Stimulated activated CD4-positive, alpha-beta T cell treated with anti-CD3 and anti-CD28 coated beads, Interleukin-2, amount 100 ng/mL, for 4 hours (primary cell): ENCODE data around the gene ENTPD3.
A peak's percentile ranks its signal among the peaks of the same experiment; 100 is the strongest.

Source experiments
- DNase-seq: peaks from one replicate; pipeline ENCODE4 v3.0.0-alpha.2; 2020; ENCODE audit warnings: low read depth

The ENTPD3 gene

GRCh38 chr3:40404591-40405198 is 17.7 kb downstream of the ENTPD3 start:
- no peak for DNase-seq

DNA sequence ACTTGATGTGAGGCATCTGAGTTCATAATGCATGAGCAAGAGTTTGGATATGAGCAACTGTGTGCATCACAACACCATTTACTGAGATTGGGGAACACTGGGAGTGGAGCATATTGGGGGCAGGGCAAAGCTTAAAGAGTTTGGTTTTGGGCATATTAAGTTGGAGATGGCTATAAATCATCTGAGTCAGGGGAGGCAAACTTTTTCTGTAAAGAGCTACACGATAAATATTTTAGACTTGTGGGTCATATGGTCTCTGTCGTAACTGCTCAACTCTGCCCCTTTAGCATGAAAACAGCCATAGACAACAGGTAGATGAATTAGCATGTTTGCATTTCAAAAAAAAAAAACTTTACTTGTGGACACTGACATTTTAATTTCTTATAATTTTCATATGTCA is 20.0 kb downstream of the ENTPD3 start:
- DNase-seq = no peak

GRCh38 chr3:40407611-40408010 is 20.6 kb downstream of the ENTPD3 start:
- no peak for DNase-seq

DNA sequence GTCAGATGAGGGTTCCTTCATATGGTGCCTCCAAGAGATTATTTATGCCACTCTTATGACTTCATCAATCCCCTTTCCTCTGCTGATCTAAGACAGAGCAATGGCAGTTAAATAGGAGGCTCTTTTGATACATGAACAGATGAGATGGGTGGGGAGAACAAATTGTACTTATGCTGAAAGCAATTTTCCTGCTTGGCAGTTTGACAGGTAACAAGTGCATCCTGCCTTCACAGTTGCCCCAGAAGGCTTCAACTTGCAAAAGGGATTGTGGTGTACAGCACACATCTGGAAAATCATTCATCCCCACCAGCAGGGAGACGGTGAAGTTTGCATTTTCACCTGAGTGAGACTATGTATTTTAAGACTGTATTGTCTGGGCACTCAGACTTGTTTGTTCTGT is 27.3 kb downstream of the ENTPD3 start:
- no peak for DNase-seq

- DNase-seq = no peak
Observed at GRCh38 chr3:40417845-40418543, 31.0 kb downstream of the ENTPD3 start.

DNA sequence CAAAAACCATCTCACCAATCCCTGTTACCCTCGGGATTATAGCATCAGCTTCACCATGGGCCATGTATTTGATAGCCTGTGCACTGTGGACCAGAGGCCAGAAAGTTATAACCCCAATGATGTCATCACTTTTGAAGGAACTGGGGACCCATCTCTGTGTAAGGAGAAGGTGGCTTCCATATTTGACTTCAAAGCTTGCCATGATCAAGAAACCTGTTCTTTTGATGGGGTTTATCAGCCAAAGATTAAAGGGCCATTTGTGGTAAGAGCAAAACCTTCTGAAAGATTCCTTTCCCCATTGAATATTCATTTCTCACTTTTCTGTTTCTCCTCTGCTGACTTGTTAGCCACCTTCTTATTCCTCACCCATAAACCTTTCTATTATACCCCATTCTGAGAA is 35.9 kb downstream of the ENTPD3 start:
- no peak for DNase-seq

DNA sequence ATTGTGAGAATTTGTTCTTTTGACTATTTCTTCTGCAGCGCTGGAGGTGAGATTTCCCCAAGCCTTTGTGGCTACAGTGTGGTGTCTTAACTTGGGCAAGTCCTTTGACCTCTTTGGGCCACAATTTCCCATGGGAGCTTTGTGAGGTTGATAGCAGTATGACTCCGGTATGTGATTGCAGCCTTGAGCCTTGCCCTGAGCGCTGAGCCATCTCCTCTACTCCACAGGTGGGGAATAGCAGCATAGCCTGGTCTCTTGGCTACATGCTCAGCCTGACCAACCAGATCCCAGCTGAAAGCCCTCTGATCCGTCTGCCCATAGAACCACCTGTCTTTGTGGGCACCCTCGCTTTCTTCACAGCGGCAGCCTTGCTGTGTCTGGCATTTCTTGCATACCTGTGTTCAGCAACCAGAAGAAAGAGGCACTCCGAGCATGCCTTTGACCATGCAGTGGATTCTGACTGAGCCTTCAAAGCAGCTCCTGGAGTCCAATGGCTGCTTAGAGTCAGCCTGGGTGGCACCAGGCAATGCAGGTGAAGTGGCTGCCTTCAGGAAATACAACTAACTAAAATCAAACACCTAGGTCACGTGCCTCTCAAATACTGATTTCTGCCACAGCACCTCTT is 40.2 kb downstream of the ENTPD3 start:
- DNase-seq = no peak

- DNase-seq = no peak
Observed at GRCh38 chr3:40432793-40433192, 45.8 kb downstream of the ENTPD3 start.

GRCh38 chr3:40437889-40438288 is 50.9 kb downstream of the ENTPD3 start:
- DNase-seq = no peak

GRCh38 chr3:40445062-40445461 is 58.1 kb downstream of the ENTPD3 start:
- no peak for DNase-seq

- DNase-seq = no peak
Observed at GRCh38 chr3:40445880-40446279, 58.9 kb downstream of the ENTPD3 start.

GRCh38 chr3:40450438-40450837 is 63.5 kb downstream of the ENTPD3 start:
- DNase-seq = no peak

DNA sequence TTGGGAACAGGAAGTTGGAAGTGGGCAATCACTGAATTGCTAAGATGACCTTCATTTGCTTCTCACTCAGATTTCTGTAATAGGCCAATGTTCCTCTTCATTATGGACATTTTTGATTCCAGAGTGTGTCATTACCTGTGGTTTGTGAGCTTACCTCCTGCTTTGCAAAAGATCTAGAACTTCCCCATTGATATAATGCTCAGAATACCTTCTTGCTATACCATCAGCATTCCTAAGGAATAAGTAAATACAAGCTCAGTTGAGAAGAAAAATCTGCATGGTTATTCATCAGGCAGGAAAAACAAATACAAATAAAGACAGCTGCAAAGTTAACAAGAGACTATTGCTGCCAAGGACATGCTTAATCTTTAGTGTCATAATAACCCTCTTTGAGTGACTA is 64.6 kb downstream of the ENTPD3 start:
- no peak for DNase-seq

DNA sequence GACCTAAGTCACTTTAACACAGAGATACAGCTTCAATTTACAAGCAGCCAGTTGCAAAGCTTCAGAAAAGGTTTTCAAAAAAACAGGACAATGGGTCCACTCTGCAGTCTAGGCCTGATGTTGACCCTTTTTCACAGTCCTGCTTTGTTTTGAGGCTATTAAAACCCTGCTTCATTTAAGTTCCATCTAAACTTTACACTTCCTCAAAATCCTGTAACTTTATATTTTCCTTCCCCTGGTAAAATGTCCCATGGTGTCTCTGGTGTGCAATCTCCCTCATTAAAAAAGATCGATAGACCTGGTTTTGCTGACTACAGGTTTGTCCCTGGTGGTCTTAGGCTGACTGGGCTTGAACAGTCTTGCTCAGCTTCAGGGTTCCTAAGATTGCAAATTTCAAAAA is 65.1 kb downstream of the ENTPD3 start:
- no peak for DNase-seq

DNA sequence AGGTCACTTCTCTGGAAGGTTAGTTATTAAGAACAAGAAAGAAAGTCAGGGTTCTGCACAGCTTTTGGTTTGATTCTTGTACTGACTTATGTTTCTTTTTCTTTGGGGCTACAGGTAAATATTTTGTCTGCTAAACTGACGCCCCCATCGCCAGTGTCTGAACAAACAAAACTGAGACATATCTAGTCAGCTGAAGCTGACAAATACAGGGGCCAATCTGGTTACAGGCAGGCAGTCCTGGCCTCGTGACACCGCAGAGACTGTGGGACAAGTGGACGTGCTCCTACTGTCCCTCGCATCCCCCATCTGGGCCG is 65.5 kb downstream of the ENTPD3 start:
- DNase-seq = no peak

- peak; percentile 94 for DNase-seq
Observed at GRCh38 chr3:40452876-40453730, 66.1 kb downstream of the ENTPD3 start.

DNA sequence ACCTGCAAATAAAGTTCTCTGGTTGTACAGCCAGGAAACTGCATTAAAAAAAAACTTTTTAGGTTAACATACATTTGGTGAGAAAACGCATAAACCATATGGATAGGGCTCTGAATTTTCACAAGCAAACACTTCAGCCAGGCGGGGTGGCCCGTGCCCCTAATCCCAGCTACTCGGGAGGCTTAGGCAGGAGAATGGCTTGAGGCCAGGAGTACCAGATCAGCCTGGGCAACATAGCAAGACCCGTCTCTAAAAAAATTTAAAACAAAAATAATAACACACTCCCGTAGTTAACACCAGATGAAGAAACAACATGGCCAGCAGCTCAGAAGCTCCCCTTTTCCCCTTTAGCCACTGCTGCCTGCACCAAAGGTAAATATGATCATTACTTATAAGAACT is 66.9 kb downstream of the ENTPD3 start:
- DNase-seq = no peak

DNA sequence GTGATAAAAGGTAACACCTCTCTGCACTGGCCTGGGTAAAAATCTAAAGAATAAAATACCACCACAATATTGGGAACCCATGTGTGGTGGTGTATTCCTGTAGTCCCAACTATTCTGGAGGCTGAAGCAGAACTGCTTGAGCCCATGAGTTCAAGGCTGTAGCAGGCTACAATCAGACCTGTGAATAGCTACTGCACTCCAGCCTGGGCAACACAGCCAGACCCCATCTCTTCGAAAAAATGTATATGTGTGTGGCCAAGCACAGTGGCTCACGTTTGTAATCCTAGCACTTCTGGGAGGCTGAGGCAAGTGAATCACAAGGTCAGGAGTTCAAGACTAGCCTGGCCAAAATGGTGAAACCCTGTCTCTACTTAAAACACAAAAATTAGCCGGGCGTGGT is 68.3 kb downstream of the ENTPD3 start:
- no peak for DNase-seq

GRCh38 chr3:40456279-40456939 is 69.4 kb downstream of the ENTPD3 start:
- no peak for DNase-seq

- DNase-seq = peak; percentile 93
Observed at GRCh38 chr3:40456940-40457823, 70.2 kb downstream of the ENTPD3 start, which contains the start of gene RPL14. RPL14 (plus strand) TSS chr3:40457339; CDS start chr3:40457472, 133 bp downstream.

DNA sequence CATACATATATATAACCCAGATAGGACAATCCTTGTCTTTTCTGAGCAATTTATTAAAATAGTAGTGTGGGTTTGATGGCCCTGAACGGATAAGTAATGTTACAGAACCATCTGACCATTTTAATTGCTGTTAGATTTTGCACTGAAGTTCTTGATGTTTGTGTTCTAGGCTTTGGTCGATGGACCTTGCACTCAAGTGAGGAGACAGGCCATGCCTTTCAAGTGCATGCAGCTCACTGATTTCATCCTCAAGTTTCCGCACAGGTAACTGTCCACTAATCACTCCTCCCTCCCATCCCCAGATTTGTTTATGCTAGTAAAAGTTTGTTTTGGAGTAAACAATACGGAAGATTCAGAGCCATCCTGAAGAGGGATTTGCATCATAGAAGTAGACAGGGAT is 71.5 kb downstream of the ENTPD3 start:
- DNase-seq = no peak
